SK-N-MC (cell line): ENCODE measurements around the gene C1QTNF5.

Experiments used
- EZH2 ChIP-seq: fragments of 200-600 bp; sonication (generic); IDR thresholded peaks from one replicate; pipeline ENCODE4 v1.6.1; 2017; ENCODE audit warnings: antibody characterized with exemption
- POLR2AphosphoS5 ChIP-seq: IDR thresholded peaks from 2 replicates; pipeline ENCODE4 v1.6.1; 2012; ENCODE audit warnings: mild to moderate bottlenecking, low read depth, low read length, borderline replicate concordance

DNA sequence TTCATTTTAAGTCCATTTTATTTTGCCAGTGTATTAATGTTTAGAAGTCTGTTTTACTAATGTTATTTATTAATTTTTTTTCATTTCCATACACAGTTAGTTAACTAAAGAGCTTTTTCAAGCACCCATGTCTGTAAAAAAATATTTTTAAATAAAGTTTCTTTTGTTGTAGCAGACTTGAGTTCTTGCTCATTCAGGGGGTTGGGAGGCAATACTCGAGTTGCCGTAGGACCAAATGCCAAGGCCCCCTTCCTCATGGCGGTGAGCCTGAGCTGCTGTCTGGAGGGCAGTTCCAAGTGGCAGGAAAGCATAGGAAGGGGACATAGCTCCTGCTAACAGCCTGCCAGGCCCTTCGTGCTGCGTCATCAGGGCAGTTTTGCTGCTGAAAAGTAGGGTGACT, 32.7 kb downstream of the C1QTNF5 start:
- TF ChIP-seq EZH2: no peak
- no peak for TF ChIP-seq POLR2AphosphoS5
